AG09309 (cell line): ENCODE data around the gene CD59.

Experiments
- DNase-seq: peaks from one replicate; pipeline ENCODE4 v3.0.0-alpha.2; 2010; ENCODE audit warnings: low read depth
- H3K4me3 ChIP-seq: 2 replicates; pipeline ENCODE4 v1.5.1; 2011; ENCODE audit warnings: mild to moderate bottlenecking, low read depth, low read length, moderate library complexity; ENCODE audit not compliant: control insufficient read depth
- TF ChIP-seq, protein P1 (sequence below): IDR thresholded peaks from 2 replicates; pipeline ENCODE4 v1.5.1; 2011; ENCODE audit warnings: mild to moderate bottlenecking, low read depth, low read length, inconsistent platforms; ENCODE audit not compliant: insufficient read depth, control insufficient read depth; ENCODE audit errors: missing control alignments

CD59 gene

GRCh38 chr11:33724644-33725035, 11.6 kb downstream of the CD59 start:
- TF ChIP-seq, protein P1, sequence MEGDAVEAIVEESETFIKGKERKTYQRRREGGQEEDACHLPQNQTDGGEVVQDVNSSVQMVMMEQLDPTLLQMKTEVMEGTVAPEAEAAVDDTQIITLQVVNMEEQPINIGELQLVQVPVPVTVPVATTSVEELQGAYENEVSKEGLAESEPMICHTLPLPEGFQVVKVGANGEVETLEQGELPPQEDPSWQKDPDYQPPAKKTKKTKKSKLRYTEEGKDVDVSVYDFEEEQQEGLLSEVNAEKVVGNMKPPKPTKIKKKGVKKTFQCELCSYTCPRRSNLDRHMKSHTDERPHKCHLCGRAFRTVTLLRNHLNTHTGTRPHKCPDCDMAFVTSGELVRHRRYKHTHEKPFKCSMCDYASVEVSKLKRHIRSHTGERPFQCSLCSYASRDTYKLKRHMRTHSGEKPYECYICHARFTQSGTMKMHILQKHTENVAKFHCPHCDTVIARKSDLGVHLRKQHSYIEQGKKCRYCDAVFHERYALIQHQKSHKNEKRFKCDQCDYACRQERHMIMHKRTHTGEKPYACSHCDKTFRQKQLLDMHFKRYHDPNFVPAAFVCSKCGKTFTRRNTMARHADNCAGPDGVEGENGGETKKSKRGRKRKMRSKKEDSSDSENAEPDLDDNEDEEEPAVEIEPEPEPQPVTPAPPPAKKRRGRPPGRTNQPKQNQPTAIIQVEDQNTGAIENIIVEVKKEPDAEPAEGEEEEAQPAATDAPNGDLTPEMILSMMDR, result no peak
- no peak overlapping the region for H3K4me3 ChIP-seq
- DNase-seq, result no peak

DNA sequence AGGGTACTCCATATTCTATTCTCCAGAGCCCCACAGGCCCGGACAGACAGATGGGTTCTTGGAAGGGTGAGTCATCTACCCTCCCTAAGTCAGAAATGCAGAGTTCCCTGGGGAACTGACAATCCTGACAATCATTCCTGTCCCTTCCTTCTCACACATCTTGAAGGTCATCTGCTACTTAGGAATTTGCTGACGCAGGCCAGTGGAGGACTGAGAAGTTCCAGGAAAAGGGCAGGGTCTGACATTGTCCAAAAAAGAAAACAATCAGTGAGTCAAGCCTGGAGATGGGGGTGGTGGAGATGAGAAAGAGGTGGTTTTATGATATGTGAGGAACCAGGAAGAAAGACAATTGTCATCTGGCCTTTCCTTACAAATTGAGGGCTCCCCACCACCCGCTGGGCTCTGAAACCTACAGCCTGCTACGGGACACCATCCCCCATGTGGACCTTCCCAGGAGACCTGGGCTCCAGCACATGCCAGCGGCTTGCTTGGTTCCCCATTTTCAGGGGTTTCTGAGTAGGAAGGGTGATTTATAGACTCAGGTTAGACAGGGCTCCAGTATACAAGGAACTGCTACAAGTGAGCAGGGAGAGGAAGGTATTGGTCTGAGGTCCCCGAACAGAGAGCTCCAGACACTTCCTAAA, 12.9 kb downstream of the CD59 start:
- TF ChIP-seq, protein P1, result no peak
- no peak overlapping the region for H3K4me3 ChIP-seq
- peak; percentile 80 for DNase-seq

DNA sequence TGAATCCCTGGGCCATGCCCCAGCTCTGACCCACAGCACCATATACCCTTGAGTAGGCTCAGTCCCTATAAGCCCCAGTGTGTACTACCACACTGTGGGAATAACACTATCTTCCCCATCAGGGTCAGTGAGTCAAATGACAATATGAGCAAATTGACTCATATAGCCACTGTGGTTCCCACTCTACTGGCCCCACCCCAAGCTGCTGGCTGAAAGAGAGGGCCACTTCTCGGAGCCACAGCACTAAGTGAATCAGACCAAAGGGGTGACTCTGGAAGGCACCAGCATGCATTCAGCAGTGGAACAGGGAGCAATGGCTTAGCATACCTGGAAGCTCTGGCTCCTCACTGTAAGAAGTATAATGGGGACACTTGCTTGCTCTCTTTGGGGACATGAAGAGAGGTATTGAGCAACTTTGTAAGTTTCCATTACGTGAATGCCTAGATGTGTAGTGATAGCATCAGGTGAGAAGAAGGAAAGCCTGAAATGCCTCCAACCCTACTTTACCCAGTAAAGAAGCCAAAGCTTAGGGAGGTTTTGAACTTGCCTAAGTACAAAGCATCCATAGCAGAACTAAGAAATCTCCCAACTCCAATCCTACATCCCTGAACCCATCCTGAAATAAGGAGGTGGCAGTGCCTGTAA, 13.5 kb downstream of the CD59 start:
- DNase-seq, result no peak
- TF ChIP-seq, protein P1, result no peak
- H3K4me3 ChIP-seq, result no peak overlapping the region

GRCh38 chr11:33721984-33722383, 14.2 kb downstream of the CD59 start:
- DNase-seq, result no peak
- H3K4me3 ChIP-seq, result no peak overlapping the region
- TF ChIP-seq, protein P1, result no peak

DNA sequence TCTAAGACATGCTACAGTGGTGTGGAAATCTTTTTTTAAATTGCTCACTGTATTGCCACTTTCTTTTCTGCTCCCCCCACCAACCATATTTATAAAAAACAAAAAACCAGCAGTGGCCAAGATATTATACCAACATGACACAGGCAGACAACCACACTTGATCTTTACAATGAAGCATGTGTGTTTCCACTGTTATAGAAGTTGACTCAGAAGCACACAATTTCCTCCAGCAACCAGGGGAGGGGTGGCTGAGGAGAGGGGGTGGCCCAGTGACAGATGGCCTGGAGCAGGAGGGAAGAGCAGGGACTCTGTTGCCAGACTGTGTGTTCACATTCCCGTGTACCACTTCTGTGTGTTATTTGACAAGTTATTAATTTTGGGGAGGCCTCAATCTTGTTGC, 14.8 kb downstream of the CD59 start:
- TF ChIP-seq, protein P1, result no peak
- no peak for DNase-seq
- no peak overlapping the region for H3K4me3 ChIP-seq

- no peak for DNase-seq
- TF ChIP-seq, protein P1, result no peak
- no peak overlapping the region for H3K4me3 ChIP-seq
These were observed 16.6 kb downstream of the CD59 start for GRCh38 chr11:33719587-33719986.
